D341Med (cell line): Measurements from ENCODE around the gene ERBB3.
"Not testable (repeated sequence)": the region's sequence is repeated elsewhere in the genome, so short reads cannot be mapped to it uniquely, and the experiment has no call there.

Source experiments
- DNase-seq: peaks from one replicate; pipeline ENCODE4 v3.0.0; 2012; ENCODE audit warnings: low spot score

ERBB3 gene

GRCh38 chr12:56079723-56080555 lies at the start of gene ERBB3:
Gene ERBB3 (plus strand): TSS chr12:56080165. CDS start chr12:56080301, 136 bp downstream.
- peak; percentile 78 for DNase-seq

GRCh38 chr12:56031987-56032386 lies 48.0 kb upstream of the ERBB3 start:
- no peak for DNase-seq

- no peak for DNase-seq
Observed at GRCh38 chr12:56034586-56035332, 45.2 kb upstream of the ERBB3 start.

GRCh38 chr12:56037161-56037560 lies 42.8 kb upstream of the ERBB3 start:
- no peak for DNase-seq

GRCh38 chr12:56038022-56038655 lies 41.8 kb upstream of the ERBB3 start:
- DNase-seq = no peak

GRCh38 chr12:56040151-56040550 lies 39.8 kb upstream of the ERBB3 start:
- DNase-seq = no peak

GRCh38 chr12:56040963-56041551 lies 38.9 kb upstream of the ERBB3 start:
- no peak for DNase-seq

- DNase-seq = peak; percentile 93
Observed at GRCh38 chr12:56041552-56042429, 38.2 kb upstream of the ERBB3 start, which contains the start of gene RPS26. Gene RPS26 (plus strand): TSS chr12:56041918. CDS start chr12:56042167, 249 bp downstream.

- not testable (repeated sequence) for DNase-seq
Observed at GRCh38 chr12:56042430-56042813, 37.5 kb upstream of the ERBB3 start.

GRCh38 chr12:56042843-56043242 lies 37.1 kb upstream of the ERBB3 start:
- DNase-seq = no peak

GRCh38 chr12:56046027-56046780 lies 33.8 kb upstream of the ERBB3 start:
- DNase-seq = no peak

GRCh38 chr12:56053407-56053893 lies 26.5 kb upstream of the ERBB3 start:
- no peak for DNase-seq

GRCh38 chr12:56059964-56060363 lies 20.0 kb upstream of the ERBB3 start:
- not testable (repeated sequence) for DNase-seq

GRCh38 chr12:56061982-56062381 lies 18.0 kb upstream of the ERBB3 start:
- no peak for DNase-seq

GRCh38 chr12:56062996-56063395 lies 17.0 kb upstream of the ERBB3 start:
- no peak for DNase-seq

- no peak for DNase-seq
Observed at GRCh38 chr12:56071648-56072047, 8.3 kb upstream of the ERBB3 start.

- DNase-seq = no peak
Observed at GRCh38 chr12:56074396-56074795, 5.6 kb upstream of the ERBB3 start.

GRCh38 chr12:56077966-56078365 lies 2.0 kb upstream of the ERBB3 start:
- not testable (repeated sequence) for DNase-seq

- DNase-seq = no peak
Observed at GRCh38 chr12:56078427-56078826, 1.5 kb upstream of the ERBB3 start.
